ENCODE results near the gene SLC35G2.
A peak's percentile ranks its signal among the peaks of the same experiment; 100 is the strongest.

SLC35G2 gene

GRCh38 chr3:136858381-136858780, 39.5 kb downstream of the SLC35G2 start:
- TF ChIP-seq CEBPB (IDR thresholded peaks at IDR 0.05) (no peak), EP300 (IDR thresholded peaks at IDR 0.05; ENCODE audit: borderline replicate concordance) (no peak), TCF12 (IDR thresholded peaks at IDR 0.05; ENCODE audit: low read depth) (no peak), MAX (IDR thresholded peaks at IDR 0.05) (no peak), TEAD4 (IDR thresholded peaks at IDR 0.05) (no peak), TAF1 (IDR thresholded peaks at IDR 0.05; ENCODE audit: low read depth) (no peak), NFIC (IDR thresholded peaks at IDR 0.05) (no peak), CREB1 (IDR thresholded peaks at IDR 0.05; ENCODE audit: low read depth) (no peak), EGR1 (IDR thresholded peaks at IDR 0.05) (no peak), FOXM1 (IDR thresholded peaks at IDR 0.05; ENCODE audit: borderline replicate concordance, low read depth) (no peak), ZBTB7A (IDR thresholded peaks at IDR 0.05; ENCODE audit: low read depth) (no peak), REST (IDR thresholded peaks at IDR 0.05; ENCODE audit: low read depth) (no peak), YY1 (IDR thresholded peaks at IDR 0.05; ENCODE audit: low read depth) (no peak), USF1 (IDR thresholded peaks at IDR 0.05) (no peak), RAD21 (IDR thresholded peaks at IDR 0.05; ENCODE audit: low read depth) (no peak)

- TF ChIP-seq ZBTB7A (IDR thresholded peaks at IDR 0.05; ENCODE audit: low read depth) (no peak), TEAD4 (IDR thresholded peaks at IDR 0.05) (no peak), FOXM1 (IDR thresholded peaks at IDR 0.05; ENCODE audit: borderline replicate concordance, low read depth) (no peak), NFIC (IDR thresholded peaks at IDR 0.05) (no peak), EGR1 (IDR thresholded peaks at IDR 0.05) (no peak), YY1 (IDR thresholded peaks at IDR 0.05; ENCODE audit: low read depth) (no peak), TCF12 (IDR thresholded peaks at IDR 0.05; ENCODE audit: low read depth) (no peak), EP300 (IDR thresholded peaks at IDR 0.05; ENCODE audit: borderline replicate concordance) (no peak), TAF1 (IDR thresholded peaks at IDR 0.05; ENCODE audit: low read depth) (no peak), USF1 (IDR thresholded peaks at IDR 0.05) (no peak), REST (IDR thresholded peaks at IDR 0.05; ENCODE audit: low read depth) (no peak)
Measured at GRCh38 chr3:136860541-136860940, 41.6 kb downstream of the SLC35G2 start.

- TF ChIP-seq NFIC (IDR thresholded peaks at IDR 0.05): peak; percentile 26; the same call in 1 of the 2 replicates
- no peak; the same call in 1 of the 2 replicates for TF ChIP-seq TEAD4 (IDR thresholded peaks at IDR 0.05)
- no peak; the same call in 1 of the 2 replicates for TF ChIP-seq CEBPB (IDR thresholded peaks at IDR 0.05)
- TF ChIP-seq RAD21 (IDR thresholded peaks at IDR 0.05; ENCODE audit: low read depth): peak; percentile 18; the same call in 1 of the 2 replicates
- peak; percentile 81 for TF ChIP-seq TAF1 (IDR thresholded peaks at IDR 0.05; ENCODE audit: low read depth)
- no peak for TF ChIP-seq REST (IDR thresholded peaks at IDR 0.05; ENCODE audit: low read depth)
- TF ChIP-seq EGR1 (IDR thresholded peaks at IDR 0.05): no peak
- TF ChIP-seq MAX (IDR thresholded peaks at IDR 0.05): peak; percentile 98
- peak; percentile 80 for TF ChIP-seq YY1 (IDR thresholded peaks at IDR 0.05; ENCODE audit: low read depth)
- TF ChIP-seq FOXM1 (IDR thresholded peaks at IDR 0.05; ENCODE audit: borderline replicate concordance, low read depth): no peak
- no peak for TF ChIP-seq ZBTB7A (IDR thresholded peaks at IDR 0.05; ENCODE audit: low read depth)
- TF ChIP-seq CREB1 (IDR thresholded peaks at IDR 0.05; ENCODE audit: low read depth): peak; percentile 70
- TF ChIP-seq EP300 (IDR thresholded peaks at IDR 0.05; ENCODE audit: borderline replicate concordance): no peak; the same call in 1 of the 2 replicates
- peak; percentile 42 for TF ChIP-seq USF1 (IDR thresholded peaks at IDR 0.05)
- peak; percentile 64; the same call in 1 of the 2 replicates for TF ChIP-seq TCF12 (IDR thresholded peaks at IDR 0.05; ENCODE audit: low read depth)
Measured at GRCh38 chr3:136861890-136862616, 43.1 kb downstream of the SLC35G2 start, which contains the start of gene NCK1. NCK1 (plus strand) TSS chr3:136862208; CDS start chr3:136928002, 65,794 bp downstream.

Data from Ishikawa (cell line).